Stimulated activated CD4-positive, alpha-beta T cell treated with anti-CD3 and anti-CD28 coated beads, Interleukin-12 subunit alpha, Interleukin-12 subunit beta, amount 100 ng/mL, for 4 hours (primary cell): ENCODE data around the gene IQCF6.
"Not testable (repeated sequence)": the region's sequence is repeated elsewhere in the genome, so short reads cannot be mapped to it uniquely, and the experiment has no call there.

Experiments used
- DNase-seq: peaks from one replicate; pipeline ENCODE4 v3.0.0-alpha.2; 2020

IQCF6 gene

GRCh38 chr3:51759203-51759602 is 19.8 kb downstream of the IQCF6 start:
- DNase-seq, result no peak

GRCh38 chr3:51753763-51754750 is 25.0 kb downstream of the IQCF6 start:
- not testable (repeated sequence) for DNase-seq

GRCh38 chr3:51751287-51751686 is 27.8 kb downstream of the IQCF6 start:
- no peak for DNase-seq

DNA sequence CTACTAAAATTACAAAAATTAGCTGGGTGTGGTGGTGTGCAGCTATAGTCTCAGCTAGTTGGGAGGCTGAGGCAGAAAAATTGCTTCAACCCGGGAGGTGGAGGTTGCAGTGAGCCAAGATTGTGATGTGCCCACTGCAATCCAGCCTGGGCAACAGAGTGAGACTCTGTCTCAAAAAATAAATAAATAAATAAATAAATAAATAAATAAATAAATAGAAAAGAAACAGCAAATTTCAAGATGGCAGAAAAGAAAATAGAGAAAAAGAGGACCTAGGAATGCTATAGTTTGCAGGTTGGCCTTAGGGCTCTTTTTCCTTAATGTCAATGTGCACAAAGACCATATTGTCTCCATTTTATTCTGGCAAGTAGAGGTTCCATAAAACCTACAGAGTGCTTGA is 28.2 kb downstream of the IQCF6 start:
- DNase-seq, result no peak

DNA sequence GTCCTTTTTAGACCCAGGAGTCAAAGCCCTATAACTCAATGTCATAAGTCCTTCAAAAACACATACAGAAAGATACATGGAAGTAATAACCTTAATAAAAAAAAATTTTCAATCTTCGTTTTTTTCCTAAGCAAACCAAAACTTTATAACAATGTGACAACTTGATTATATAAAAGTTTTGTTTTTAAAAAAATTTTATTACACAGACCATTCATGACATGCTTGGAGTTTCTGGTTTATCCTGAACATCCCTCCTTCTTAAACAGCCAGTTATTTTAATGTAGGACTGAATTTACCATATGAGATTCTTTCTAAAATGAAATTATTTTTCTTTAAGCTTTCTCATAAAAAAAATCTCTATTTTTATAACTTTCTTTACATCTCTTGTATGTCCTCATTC is 30.7 kb downstream of the IQCF6 start:
- no peak for DNase-seq

DNA sequence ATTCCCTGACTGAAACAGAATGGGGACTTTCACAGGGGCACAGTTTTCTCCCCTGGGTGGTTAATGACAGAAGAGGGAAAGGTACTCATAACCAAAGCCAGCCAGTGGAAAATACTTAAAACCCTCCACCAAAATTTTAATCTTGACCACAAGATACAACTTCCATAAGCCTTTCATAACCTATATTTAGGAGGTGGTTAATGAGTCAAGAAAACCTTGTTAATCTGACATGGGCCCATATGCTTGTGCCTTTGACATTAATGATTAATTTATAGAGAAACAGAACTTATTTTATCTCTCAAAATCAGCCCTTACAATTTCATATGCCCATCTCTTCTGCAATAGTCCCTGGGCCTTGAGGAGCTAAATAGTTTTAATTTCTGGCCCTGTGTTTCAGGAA is 31.2 kb downstream of the IQCF6 start:
- DNase-seq, result no peak

DNA sequence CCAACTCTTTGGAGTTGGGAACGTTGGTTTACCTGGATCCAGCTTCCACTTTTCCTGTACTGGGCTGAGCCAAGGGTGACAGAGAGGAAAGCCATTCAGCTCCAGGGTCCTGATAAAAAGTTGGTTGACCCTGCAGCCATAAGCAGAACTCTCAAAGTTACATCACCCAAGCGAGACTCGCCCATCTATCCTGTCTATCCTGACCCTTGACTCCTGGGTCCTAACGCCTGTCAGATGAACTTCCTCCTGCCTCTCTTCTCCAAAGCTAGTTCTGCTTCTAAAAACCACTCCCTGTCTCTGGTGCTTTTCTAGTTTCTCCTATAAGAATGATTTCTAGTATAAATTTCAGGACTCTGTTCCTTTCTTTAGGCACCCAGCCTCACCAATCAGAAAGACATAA is 36.1 kb downstream of the IQCF6 start:
- not testable (repeated sequence) for DNase-seq

DNA sequence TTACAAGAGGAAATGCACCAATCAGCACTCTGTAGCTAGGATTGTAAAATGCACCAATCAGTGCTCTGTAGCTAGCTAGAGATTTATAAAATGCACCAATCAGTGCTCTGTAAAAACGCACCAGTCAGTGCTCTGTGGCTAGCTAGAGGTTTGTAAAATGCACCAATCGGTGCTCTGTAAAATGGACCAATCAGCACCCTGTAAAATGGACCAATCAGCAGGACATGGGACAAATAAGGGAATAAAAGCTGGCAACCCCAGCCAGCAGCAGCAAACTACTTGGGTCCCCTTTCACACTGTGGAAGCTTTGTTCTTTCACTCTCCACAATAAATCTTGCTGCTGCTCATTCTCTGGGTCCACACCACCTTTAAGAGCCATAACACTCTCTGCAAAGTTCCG is 36.7 kb downstream of the IQCF6 start:
- not testable (repeated sequence) for DNase-seq

- no peak for DNase-seq
These were observed 39.9 kb downstream of the IQCF6 start for GRCh38 chr3:51739110-51739509.

- DNase-seq, result no peak
These were observed 43.1 kb downstream of the IQCF6 start for GRCh38 chr3:51735950-51736349.

GRCh38 chr3:51735039-51735438 is 44.0 kb downstream of the IQCF6 start:
- no peak for DNase-seq

- DNase-seq, result no peak
These were observed 44.5 kb downstream of the IQCF6 start for GRCh38 chr3:51734572-51734907.

GRCh38 chr3:51733859-51734571 is 45.0 kb downstream of the IQCF6 start:
- DNase-seq, result no peak

GRCh38 chr3:51729042-51729633 is 49.9 kb downstream of the IQCF6 start:
- DNase-seq, result no peak
